ENCODE measurements around the gene PTPN14.
A peak's percentile ranks its signal among the peaks of the same experiment; 100 is the strongest.

Gene PTPN14

GRCh38 chr1:214354440-214355148 lies 196.8 kb downstream of the PTPN14 start:
- no peak for DNase-seq

GRCh38 chr1:214352838-214353237 lies 198.6 kb downstream of the PTPN14 start:
- DNase-seq, result no peak

GRCh38 chr1:214351551-214352277 lies 199.7 kb downstream of the PTPN14 start:
- DNase-seq, result no peak

DNA sequence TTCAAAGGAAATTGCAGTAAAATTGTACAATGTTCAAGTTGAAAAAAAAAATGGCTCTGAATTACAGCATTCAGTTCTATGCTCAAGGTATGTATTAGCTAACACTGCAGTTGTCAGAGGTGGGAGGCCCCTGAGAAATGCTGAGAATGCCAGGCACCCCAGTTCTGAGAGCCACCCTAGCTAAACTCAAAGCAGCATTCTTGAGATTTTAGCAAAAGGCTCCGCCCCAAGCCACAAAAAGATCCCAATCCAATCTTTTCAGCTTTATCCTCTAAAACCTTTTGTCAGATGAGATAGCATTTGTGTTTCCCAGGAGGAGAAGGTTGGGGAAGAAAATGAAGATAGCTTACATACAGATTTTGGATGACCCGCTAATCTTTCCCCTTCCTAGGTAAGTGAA lies 201.6 kb downstream of the PTPN14 start:
- DNase-seq, result no peak

GRCh38 chr1:214349008-214349407 lies 202.4 kb downstream of the PTPN14 start:
- DNase-seq, result no peak

DNA sequence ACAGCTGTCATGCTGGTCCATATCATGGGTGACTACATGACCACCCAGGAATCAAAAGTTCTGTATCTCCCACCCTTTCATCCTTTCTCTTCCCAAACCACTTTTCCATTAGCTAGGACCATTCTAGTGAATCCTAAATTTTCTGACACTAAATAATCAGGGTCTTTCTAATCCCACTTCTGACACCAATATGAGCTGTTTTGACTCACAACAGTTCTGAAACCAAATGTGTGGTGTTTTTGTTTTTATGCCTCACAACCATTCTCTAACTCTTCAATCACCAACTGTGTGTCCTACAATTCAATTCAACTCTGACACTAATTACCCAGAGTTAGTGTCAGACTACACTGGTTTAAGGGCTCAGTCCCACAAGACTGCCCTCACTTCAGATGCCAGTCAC lies 206.5 kb downstream of the PTPN14 start:
- no peak for DNase-seq

DNA sequence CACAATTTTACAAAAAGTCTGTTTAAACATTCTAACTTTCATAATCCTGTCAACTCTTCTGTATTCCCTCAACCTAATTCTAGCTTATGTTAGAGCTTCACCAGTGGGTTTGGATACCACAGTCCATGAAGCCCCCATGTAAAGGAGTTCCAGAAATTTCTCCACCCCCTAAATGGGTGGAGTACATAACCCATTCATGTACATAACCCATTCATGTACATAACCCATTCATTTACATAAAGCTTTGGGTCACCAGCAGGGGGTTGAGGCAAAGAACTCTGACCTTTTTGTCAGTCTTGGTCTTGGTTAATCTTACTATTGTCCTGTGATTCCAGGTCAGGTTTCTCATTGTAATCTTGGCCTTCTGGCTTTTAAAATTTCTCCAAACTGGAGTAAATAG lies 208.9 kb downstream of the PTPN14 start:
- no peak for DNase-seq

DNA sequence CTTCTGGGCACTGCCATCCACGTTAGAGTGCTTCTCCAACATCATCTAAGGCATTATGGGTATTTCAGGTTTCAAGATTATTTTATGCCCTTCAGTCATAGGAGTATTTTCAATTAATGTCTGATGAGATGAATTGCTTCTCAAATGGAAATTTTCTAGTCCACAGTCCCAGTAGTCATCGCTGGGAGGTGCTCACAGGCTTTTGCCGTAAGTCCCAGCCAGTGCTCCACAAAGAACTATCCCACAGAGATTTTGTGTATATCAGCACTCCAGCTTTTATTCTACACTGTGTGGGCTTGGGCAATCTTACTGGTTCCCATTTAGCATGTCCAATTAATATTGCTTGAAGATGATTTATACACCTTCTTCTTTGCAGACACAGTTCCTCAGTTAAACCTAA lies 209.5 kb downstream of the PTPN14 start:
- DNase-seq, result no peak

DNA sequence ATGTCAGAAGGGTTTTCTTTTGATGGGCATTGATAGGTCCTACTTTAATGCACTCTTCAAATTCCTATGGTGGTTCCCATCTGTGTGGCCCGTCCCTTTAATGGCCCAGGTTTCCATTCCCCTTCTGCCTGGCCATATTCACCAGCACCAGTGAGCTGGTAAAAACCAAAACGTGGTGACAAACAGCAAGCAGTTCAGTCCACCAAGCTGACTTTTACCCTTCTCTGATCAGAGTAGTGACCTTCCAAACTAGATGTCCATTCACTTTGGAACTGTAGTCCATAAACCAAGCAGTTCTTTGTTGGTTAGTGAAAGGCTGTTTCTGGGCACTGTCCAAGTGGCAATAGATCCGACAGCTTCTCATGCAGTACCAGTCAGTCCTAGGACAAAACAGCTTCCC lies 209.9 kb downstream of the PTPN14 start:
- DNase-seq, result no peak

- DNase-seq, result no peak
Observed at GRCh38 chr1:214338212-214338611, 213.2 kb downstream of the PTPN14 start.

DNA sequence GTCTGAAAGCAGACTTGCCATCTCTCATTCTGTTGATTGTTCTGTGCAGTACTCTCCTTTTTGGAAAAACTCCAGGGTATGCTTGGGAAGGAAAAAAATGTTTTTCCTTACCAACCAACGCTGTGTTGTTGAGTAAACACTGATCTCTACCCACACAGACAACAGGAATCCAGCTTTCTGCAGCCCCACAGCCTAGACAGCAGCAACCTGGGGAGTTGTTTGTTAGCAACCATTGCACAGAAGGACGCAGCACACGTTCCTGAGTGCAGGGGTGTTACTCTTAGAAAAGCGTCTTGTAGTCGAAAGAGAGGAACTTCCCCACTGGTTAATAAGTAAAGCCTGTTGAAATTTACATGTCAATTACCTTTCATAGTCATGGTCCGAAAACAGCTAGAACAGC lies 213.9 kb downstream of the PTPN14 start:
- DNase-seq, result no peak

GRCh38 chr1:214337015-214337414 lies 214.4 kb downstream of the PTPN14 start:
- no peak for DNase-seq

- DNase-seq, result no peak
Observed at GRCh38 chr1:214335567-214335966, 215.8 kb downstream of the PTPN14 start.

GRCh38 chr1:214332946-214333798 lies 218.2 kb downstream of the PTPN14 start:
- DNase-seq, result peak; percentile 10 to 26

GRCh38 chr1:214331827-214332423 lies 219.5 kb downstream of the PTPN14 start:
- DNase-seq, result peak; percentile 32 to 39

GRCh38 chr1:214331180-214331579 lies 220.2 kb downstream of the PTPN14 start:
- no peak for DNase-seq

- no peak for DNase-seq
Observed at GRCh38 chr1:214330715-214331114, 220.7 kb downstream of the PTPN14 start.

DNA sequence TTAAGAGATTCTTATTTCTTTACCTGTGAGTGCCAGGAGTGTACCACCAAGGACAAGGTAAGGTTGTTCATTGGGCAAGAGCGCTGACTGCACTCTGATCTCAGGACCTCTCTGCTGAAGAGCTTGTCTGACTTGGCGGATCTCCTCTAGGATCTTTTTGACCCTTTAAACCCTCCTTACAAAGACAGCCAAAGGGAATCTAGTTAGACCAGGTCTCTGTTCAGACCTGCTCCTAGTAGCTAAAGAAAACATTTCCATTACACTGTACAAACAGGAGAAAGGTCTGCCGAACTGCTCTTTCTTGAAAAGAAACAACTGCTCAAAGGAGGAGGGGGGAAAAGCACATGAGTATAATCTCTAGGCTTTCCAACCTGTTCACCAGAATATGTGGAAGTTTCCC lies 221.2 kb downstream of the PTPN14 start:
- DNase-seq, result no peak

DNA sequence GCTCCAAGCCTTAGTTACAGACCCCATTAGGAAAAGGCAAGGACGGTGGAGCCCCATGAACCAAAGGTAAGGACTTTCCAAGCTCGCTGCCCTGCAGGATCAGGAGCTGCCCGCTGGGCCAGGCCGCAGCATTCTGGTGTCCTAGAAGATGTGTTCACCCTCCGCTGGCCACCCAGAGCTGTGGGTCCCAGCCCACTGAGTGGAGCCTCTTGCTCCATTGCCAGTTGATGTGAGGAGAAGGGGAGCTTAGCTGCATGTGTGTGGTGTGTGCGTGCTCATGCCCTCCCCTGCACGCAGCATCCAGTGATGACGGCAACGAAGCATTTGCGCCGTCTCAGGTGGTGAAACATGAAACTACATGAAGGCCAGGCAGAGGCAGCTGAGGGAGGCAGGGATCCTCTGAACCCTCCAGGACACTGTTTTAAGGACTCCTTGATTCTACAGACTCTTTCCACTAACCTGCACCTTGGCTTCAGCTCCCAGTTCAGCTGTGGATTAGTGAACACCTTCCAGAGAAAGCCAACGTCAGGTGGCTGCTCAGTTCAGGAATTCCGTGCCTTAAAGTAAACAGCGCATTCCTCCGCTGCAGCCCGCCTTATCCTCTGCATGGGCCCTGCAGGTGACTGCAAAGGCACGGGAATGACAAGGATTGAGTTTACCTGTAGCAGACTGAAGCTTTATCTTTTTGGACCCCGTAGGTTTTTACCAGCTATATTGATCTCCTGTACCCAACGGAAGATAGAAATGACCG lies 221.8 kb downstream of the PTPN14 start:
- DNase-seq, result no peak

GRCh38 chr1:214328770-214329469 lies 222.5 kb downstream of the PTPN14 start:
- DNase-seq, result peak; percentile 72 to 75

DNA sequence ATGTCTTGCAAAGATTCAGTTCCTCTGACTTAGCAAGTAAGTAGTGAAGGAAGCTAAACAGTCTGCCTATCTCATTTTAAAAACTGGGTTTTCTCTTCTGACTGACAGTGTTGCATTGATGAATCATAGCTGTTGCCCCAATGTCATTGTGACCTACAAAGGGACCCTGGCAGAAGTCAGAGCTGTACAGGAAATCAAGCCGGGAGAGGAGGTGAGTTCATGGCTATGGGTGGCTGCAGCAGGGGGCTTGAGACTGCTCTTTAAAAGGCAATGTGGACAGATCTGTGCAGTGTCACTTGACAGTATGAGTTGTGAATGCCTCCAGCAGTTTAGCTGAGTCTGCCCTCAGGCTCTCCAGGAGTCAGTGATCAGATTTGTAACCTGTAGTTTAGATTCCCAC lies 223.9 kb downstream of the PTPN14 start:
- DNase-seq, result no peak

- DNase-seq, result no peak
Observed at GRCh38 chr1:214326406-214326805, 225.0 kb downstream of the PTPN14 start.

Data from activated CD4-positive, alpha-beta T cell treated with anti-CD3 and anti-CD28 coated beads, Interleukin-2, amount 50 U/mL, for 4 hours (primary cell).